DND-41 (cell line): Measurements from ENCODE around the gene DCTN2.
A peak's percentile ranks its signal among the peaks of the same experiment; 100 is the strongest.

Experiments used
- ATAC-seq: fragments of 200-7000 bp; cut with Tn5 transposase; 3 replicates; pipeline ENCODE4 v1.9.1; 2021; ENCODE audit warnings: low read depth; ENCODE audit not compliant: insufficient read depth
- DNase-seq: peaks from one replicate; pipeline ENCODE4 v3.0.0-alpha.2; 2020
- H2AFZ ChIP-seq: 2 replicates; pipeline ENCODE4 v1.6.0; 2012; ENCODE audit warnings: low read depth, low read length
- H3K27ac ChIP-seq: 2 replicates; pipeline ENCODE4 v1.5.1; 2012; ENCODE audit warnings: low read length, inconsistent platforms
- H3K27me3 ChIP-seq: fragments of 200-600 bp; sonication (generic); 2 replicates; pipeline ENCODE4 v1.6.0; 2012; ENCODE audit warnings: low read length, mild to moderate bottlenecking, inconsistent platforms; ENCODE audit not compliant: insufficient read depth, poor library complexity
- H3K36me3 ChIP-seq: 2 replicates; pipeline ENCODE4 v1.5.1; 2012; ENCODE audit warnings: low read length, inconsistent platforms; ENCODE audit not compliant: insufficient read depth
- H3K4me1 ChIP-seq: 2 replicates; pipeline ENCODE4 v1.5.1; 2012; ENCODE audit warnings: mild to moderate bottlenecking, low read length; ENCODE audit not compliant: insufficient read depth
- H3K4me2 ChIP-seq: 2 replicates; pipeline ENCODE4 v1.6.0; 2012; ENCODE audit warnings: mild to moderate bottlenecking, moderate library complexity, low read length, inconsistent platforms; ENCODE audit not compliant: insufficient read depth
- H3K4me3 ChIP-seq, 2 experiments: fragments of 200-600 bp in 1 of 2; shearing (Covaris generic) in 1 of 2; 2 replicates each; pipeline ENCODE4 v1.5.1; 2012 to 2016; ENCODE audit warnings: inconsistent platforms in 2 of 2, low read length in 2 of 2, mild to moderate bottlenecking in 2 of 2, low read depth in 1 of 2, moderate library complexity in 1 of 2
- H3K79me2 ChIP-seq: 2 replicates; pipeline ENCODE4 v1.6.0; 2012; ENCODE audit warnings: low read length, inconsistent platforms; ENCODE audit not compliant: insufficient read depth
- H3K9ac ChIP-seq: 2 replicates; pipeline ENCODE4 v1.6.0; 2012; ENCODE audit warnings: low read depth, mild to moderate bottlenecking, inconsistent platforms, low read length, moderate library complexity
- H3K9me3 ChIP-seq: 2 replicates; pipeline ENCODE4 v1.5.1; 2012; ENCODE audit warnings: low read length, moderate library complexity, mild to moderate bottlenecking, inconsistent platforms; ENCODE audit not compliant: insufficient read depth, severe bottlenecking
- H4K20me1 ChIP-seq: 2 replicates; pipeline ENCODE4 v1.6.0; 2012; ENCODE audit warnings: low read length; ENCODE audit not compliant: insufficient read depth
- CTCF ChIP-seq: IDR thresholded peaks from 2 replicates; pipeline ENCODE4 v1.5.1; 2012; ENCODE audit warnings: borderline replicate concordance, low read length, moderate library complexity, mild to moderate bottlenecking; ENCODE audit not compliant: poor library complexity, severe bottlenecking; ENCODE audit errors: extremely low read depth
- EZH2 ChIP-seq: IDR thresholded peaks from 3 replicates; pipeline ENCODE4 v1.6.1; 2012; ENCODE audit warnings: borderline replicate concordance, low read depth, mild to moderate bottlenecking, moderate library complexity, low read length, inconsistent platforms; ENCODE audit not compliant: severe bottlenecking

Gene DCTN2

GRCh38 chr12:57488402-57489156 lies 58.4 kb downstream of the DCTN2 start:
- Histone ChIP-seq H3K36me3 (peaks cover 44% of the 10 kb centered on the region), H2AFZ (peak overlapping the region; percentile 67), H3K4me2 (peak overlapping the region; percentile 92), H3K4me3 (peak overlapping the region; percentile 83 to 84), H3K9ac (peak overlapping the region; percentile 80), H3K27me3 (no peaks in the 10 kb centered on the region), H3K4me1 (peaks cover 28% of the 10 kb centered on the region), H4K20me1 (peaks cover 31% of the 10 kb centered on the region), H3K9me3 (no peaks in the 10 kb centered on the region), H3K79me2 (peaks cover 46% of the 10 kb centered on the region), H3K27ac (peak overlapping the region; percentile 83)
- peak; percentile 28 for DNase-seq
- 0 out of 3 replicates have a peak, but pooled peaks have one; percentile 1 for ATAC-seq
- no peak for TF ChIP-seq EZH2
- no peak for TF ChIP-seq CTCF

GRCh38 chr12:57487597-57488401 lies 59.2 kb downstream of the DCTN2 start, which contains the start of gene MARS1:
TSS of gene MARS1 (plus strand) at chr12:57488068. CDS start at chr12:57488091, 23 bp downstream.
- Histone ChIP-seq H3K79me2 (peaks cover 43% of the 10 kb centered on the region), H3K9me3 (no peaks in the 10 kb centered on the region), H3K36me3 (peaks cover 41% of the 10 kb centered on the region), H3K9ac (peak within 1 kb of the TSS; percentile 80), H4K20me1 (peaks cover 28% of the 10 kb centered on the region), H2AFZ (peak within 1 kb of the TSS; percentile 67), H3K4me2 (peak within 1 kb of the TSS; percentile 92), H3K4me1 (peaks cover 28% of the 10 kb centered on the region), H3K4me3 (peak within 1 kb of the TSS; percentile 83 to 84), H3K27me3 (no peaks in the 10 kb centered on the region), H3K27ac (peak within 1 kb of the TSS; percentile 83)
- ATAC-seq: peak; percentile 98
- TF ChIP-seq EZH2: no peak
- peak; percentile 59 for TF ChIP-seq CTCF
- peak; percentile 95 for DNase-seq

GRCh38 chr12:57487055-57487596 lies 59.9 kb downstream of the DCTN2 start:
- H3K9me3 ChIP-seq: no peaks in the 10 kb centered on the region

More at GRCh38 chr12:57487055-57487596, 59.9 kb downstream of the DCTN2 start:
- H3K4me2 ChIP-seq: peak overlapping the region; percentile 92
- H3K4me3 ChIP-seq: peak overlapping the region in 1 of 2 experiments; percentile 83; a peak in 2 of 4 replicates
- peak overlapping the region; percentile 67 for H2AFZ ChIP-seq
- H3K4me1 ChIP-seq: peaks cover 28% of the 10 kb centered on the region
- peak overlapping the region; percentile 70 for H3K27ac ChIP-seq
- peak overlapping the region; percentile 80 for H3K9ac ChIP-seq
- TF ChIP-seq CTCF (no peak), EZH2 (no peak)
- H3K79me2 ChIP-seq: peaks cover 39% of the 10 kb centered on the region
- no peaks in the 10 kb centered on the region for H3K27me3 ChIP-seq
- no peak for DNase-seq
- H4K20me1 ChIP-seq: peaks cover 25% of the 10 kb centered on the region
- peaks cover 36% of the 10 kb centered on the region for H3K36me3 ChIP-seq
- no peak; the same call in 2 of the 3 replicates for ATAC-seq
